T1000 (cell line): ENCODE measurements around the gene RCCD1.
A peak's percentile ranks its signal among the peaks of the same experiment; 100 is the strongest.

Experiments used
- DNase-seq: peaks from one replicate; lab custom pipeline; 2025; ENCODE audit warnings: mixed read lengths; lab: John Stamatoyannopoulos, UW

The RCCD1 gene

GRCh38 chr15:90942354-90943120, 12.1 kb upstream of the RCCD1 start:
- DNase-seq = no peak

GRCh38 chr15:90945091-90945490, 9.6 kb upstream of the RCCD1 start:
- DNase-seq = no peak

GRCh38 chr15:90946538-90946937, 8.1 kb upstream of the RCCD1 start:
- no peak for DNase-seq

GRCh38 chr15:90946941-90947576, 7.6 kb upstream of the RCCD1 start:
- no peak for DNase-seq

- no peak for DNase-seq
Measured at GRCh38 chr15:90947577-90948357, 6.9 kb upstream of the RCCD1 start.

- DNase-seq = no peak
Measured at GRCh38 chr15:90948506-90948905, 6.2 kb upstream of the RCCD1 start.

GRCh38 chr15:90949979-90950675, 4.6 kb upstream of the RCCD1 start:
- DNase-seq = no peak

- no peak for DNase-seq
Measured at GRCh38 chr15:90950676-90951075, 4.0 kb upstream of the RCCD1 start.

- DNase-seq = no peak
Measured at GRCh38 chr15:90952901-90953677, 1.6 kb upstream of the RCCD1 start.

- DNase-seq = no peak
Measured at GRCh38 chr15:90953947-90954711, 555 bp upstream of the RCCD1 start.

GRCh38 chr15:90955624-90956273, 1.1 kb downstream of the RCCD1 start:
- DNase-seq = no peak

- peak; percentile 48 for DNase-seq
Measured at GRCh38 chr15:90956274-90957030, 1.8 kb downstream of the RCCD1 start.

GRCh38 chr15:90957031-90957790, 2.5 kb downstream of the RCCD1 start:
- DNase-seq = peak; percentile 35

- no peak for DNase-seq
Measured at GRCh38 chr15:90957791-90958190, 3.1 kb downstream of the RCCD1 start.

- DNase-seq = no peak
Measured at GRCh38 chr15:90959028-90959595, 4.4 kb downstream of the RCCD1 start.

GRCh38 chr15:90959894-90960293, 5.2 kb downstream of the RCCD1 start:
- DNase-seq = no peak

- no peak for DNase-seq
Measured at GRCh38 chr15:90960298-90961091, 5.8 kb downstream of the RCCD1 start.
